Lung (tissue), 12 donors: ENCODE results near the gene NAT14. TPM values are rescaled to one million over a fixed set of nuclear protein-coding genes. Genes with fewer than 3 reads are reported as not detected.

Experiments used
- ATAC-seq: fragments of 200-7000 bp; cut with Tn5 transposase; one replicate; pipeline ENCODE4 v1.9.1; 2020; ENCODE audit warnings: moderate number of reproducible peaks; ENCODE audit not compliant: insufficient read depth, low FRiP score
- DNase-seq, 3 donors: peaks; one replicate each; pipeline ENCODE4 v3.0.0-alpha.2; 2013 to 2017
- H3K27ac ChIP-seq, 2 donors: one replicate each; pipeline ENCODE4 v1.5.1; 2013; ENCODE audit warnings: mild to moderate bottlenecking in 2 of 2, moderate library complexity in 2 of 2, control low read depth in 1 of 2, inconsistent platforms in 1 of 2, low read depth in 1 of 2, low read length in 1 of 2
- H3K27me3 ChIP-seq, 3 donors: one replicate each; pipeline ENCODE4 v1.5.1; 2013; ENCODE audit warnings: low read length in 2 of 3; ENCODE audit not compliant: control insufficient read depth in 3 of 3, insufficient read depth in 3 of 3
- H3K36me3 ChIP-seq, 4 donors: one replicate each; pipeline ENCODE4 v1.5.1; 2013; ENCODE audit warnings: low read length in 4 of 4, mild to moderate bottlenecking in 1 of 4, moderate library complexity in 1 of 4; ENCODE audit not compliant: control insufficient read depth in 4 of 4, insufficient read depth in 4 of 4
- H3K4me1 ChIP-seq, 5 donors: one replicate each; pipeline ENCODE4 v1.5.1; 2013; ENCODE audit warnings: low read length in 5 of 5, mild to moderate bottlenecking in 2 of 5, moderate library complexity in 1 of 5; ENCODE audit not compliant: control insufficient read depth in 5 of 5, insufficient read depth in 5 of 5
- H3K4me3 ChIP-seq: one replicate; pipeline ENCODE4 v1.5.1; 2013; ENCODE audit warnings: mild to moderate bottlenecking, control low read depth, moderate library complexity
- H3K9ac ChIP-seq, 2 donors: one replicate each; pipeline ENCODE4 v1.5.1; 2013; ENCODE audit warnings: low read length in 2 of 2, control low read depth in 1 of 2; ENCODE audit not compliant: insufficient read depth in 1 of 2
- H3K9me3 ChIP-seq, 4 donors: one replicate each; pipeline ENCODE4 v1.5.1; 2013; ENCODE audit warnings: low read length in 3 of 4, mild to moderate bottlenecking in 1 of 4, moderate library complexity in 1 of 4; ENCODE audit not compliant: control insufficient read depth in 4 of 4, insufficient read depth in 3 of 4
- WGBS, 2 donors: extraction: QIAGEN DNeasy Blood & Tissue Kit; methylation state at CpG; one replicate each; pipeline ENCODE4 v1.1.7; 2013; 5-methylcytosine and 5-hydroxymethylcytosine counted together
- polyA plus RNA-seq, 2 donors: library from polyadenylated mRNA; stranded (reverse); fragments of 200-250 nt; gene quantifications; one replicate each; pipeline ENCODE4 v1.2.1, GENCODE V29; 2013
- total RNA-seq, 2 donors: library from RNA; depleted of rRNA in 1 of 2; stranded (reverse); fragments of >200 nt in 1 of 2; gene quantifications; one replicate each; pipeline ENCODE4 v1.2.1, GENCODE V29; 2014 to 2021
- TF ChIP-seq, protein P1 (sequence below): IDR thresholded peaks from 2 replicates; pipeline ENCODE4 v1.5.1; 2012; ENCODE audit warnings: mild to moderate bottlenecking; ENCODE audit errors: control extremely low read depth, extremely low read depth
- donor health status: control.
- donor health status: control.
- donor health status: Bipolar disorder and iron deficiency.
- donor health status: healthy.
- donor health status: DM: yes; HTN: yes; CAD: no.

NAT14 gene
- total and polyA plus RNA-seq, 4 donors, result 17.7 to 46.2 (median 33.2) TPM

DNA sequence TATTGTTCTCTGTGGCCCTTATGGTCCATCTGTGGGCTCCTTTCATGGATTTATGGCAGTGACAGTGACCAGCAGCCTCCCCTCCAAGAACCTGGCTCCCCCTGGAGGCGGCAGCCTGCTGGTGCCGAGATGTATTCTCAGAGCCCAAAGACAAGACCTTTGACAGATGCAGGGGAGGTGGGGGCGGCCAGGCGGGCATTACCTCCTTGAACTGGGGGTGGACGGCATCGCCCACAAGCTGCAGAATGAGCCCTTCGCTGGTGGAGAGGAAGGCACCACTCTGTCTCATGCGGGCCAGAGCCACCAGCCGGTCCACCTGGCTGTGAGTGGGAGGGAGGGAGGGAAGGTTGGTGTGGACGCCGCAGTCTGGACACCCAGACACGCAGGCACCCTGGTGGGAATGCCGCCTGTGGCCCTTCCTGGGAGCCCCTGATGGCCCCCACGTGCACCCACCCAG, 30.2 kb upstream of the NAT14 start:
- DNase-seq, result no peak
- TF ChIP-seq, protein P1, sequence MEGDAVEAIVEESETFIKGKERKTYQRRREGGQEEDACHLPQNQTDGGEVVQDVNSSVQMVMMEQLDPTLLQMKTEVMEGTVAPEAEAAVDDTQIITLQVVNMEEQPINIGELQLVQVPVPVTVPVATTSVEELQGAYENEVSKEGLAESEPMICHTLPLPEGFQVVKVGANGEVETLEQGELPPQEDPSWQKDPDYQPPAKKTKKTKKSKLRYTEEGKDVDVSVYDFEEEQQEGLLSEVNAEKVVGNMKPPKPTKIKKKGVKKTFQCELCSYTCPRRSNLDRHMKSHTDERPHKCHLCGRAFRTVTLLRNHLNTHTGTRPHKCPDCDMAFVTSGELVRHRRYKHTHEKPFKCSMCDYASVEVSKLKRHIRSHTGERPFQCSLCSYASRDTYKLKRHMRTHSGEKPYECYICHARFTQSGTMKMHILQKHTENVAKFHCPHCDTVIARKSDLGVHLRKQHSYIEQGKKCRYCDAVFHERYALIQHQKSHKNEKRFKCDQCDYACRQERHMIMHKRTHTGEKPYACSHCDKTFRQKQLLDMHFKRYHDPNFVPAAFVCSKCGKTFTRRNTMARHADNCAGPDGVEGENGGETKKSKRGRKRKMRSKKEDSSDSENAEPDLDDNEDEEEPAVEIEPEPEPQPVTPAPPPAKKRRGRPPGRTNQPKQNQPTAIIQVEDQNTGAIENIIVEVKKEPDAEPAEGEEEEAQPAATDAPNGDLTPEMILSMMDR, result peak; percentile 7
- Histone ChIP-seq H3K36me3 (peaks cover 0 to 19% (median 0%) of the 10 kb centered on the region in 4 donors), H3K9me3 (no peaks in the 10 kb centered on the region), H3K27me3 (peaks cover 6 to 21% (median 7%) of the 10 kb centered on the region in 3 donors), H3K9ac (no peak overlapping the region), H3K4me3 (no peak overlapping the region), H3K4me1 (peaks cover 0 to 15% (median 5%) of the 10 kb centered on the region in 5 donors), H3K27ac (no peak overlapping the region)
- 82 to 85% methylated on average over 13 to 14 of the region's 14 CpGs for WGBS, 2 donors
- no peak for ATAC-seq

- 87 to 91% methylated on average over 11 of the region's 11 CpGs for WGBS, 2 donors
- Histone ChIP-seq H3K36me3 (peaks cover 0 to 19% (median 0%) of the 10 kb centered on the region in 4 donors), H3K4me3 (no peak overlapping the region), H3K4me1 (peaks cover 0 to 24% (median 8%) of the 10 kb centered on the region in 5 donors), H3K27ac (no peak overlapping the region), H3K27me3 (peaks cover 4 to 15% (median 7%) of the 10 kb centered on the region in 3 donors), H3K9me3 (no peaks in the 10 kb centered on the region), H3K9ac (no peak overlapping the region)
- no peak for ATAC-seq
- TF ChIP-seq, protein P1, result no peak
- DNase-seq, result no peak
These were observed 29.3 kb upstream of the NAT14 start for GRCh38 chr19:55455576-55456235.

DNA sequence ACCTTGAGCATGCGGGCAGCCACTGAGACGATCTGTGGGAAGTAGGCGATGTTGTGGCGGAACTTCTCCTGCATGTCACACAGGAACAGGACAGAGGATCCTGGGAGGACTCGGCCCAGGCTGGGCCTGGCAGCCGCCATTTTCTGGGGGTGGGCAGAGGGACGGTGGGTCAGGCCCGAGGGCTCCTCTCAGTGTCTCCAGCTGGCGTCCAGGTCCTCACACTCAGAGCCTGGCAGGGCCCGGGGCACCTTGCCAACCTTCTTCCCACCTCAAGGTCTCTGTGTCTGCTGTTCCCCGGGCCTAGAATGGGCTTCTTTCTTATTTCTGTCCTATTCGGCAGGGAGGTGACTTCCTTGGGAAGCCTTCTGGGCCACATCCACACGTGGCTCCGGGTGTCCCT, 28.6 kb upstream of the NAT14 start:
- ATAC-seq (no peak), DNase-seq (no peak)
- no peaks in the 10 kb centered on the region for H3K9me3 ChIP-seq
- TF ChIP-seq, protein P1, result no peak
- no peak overlapping the region for H3K27ac ChIP-seq
- peaks cover 0 to 30% (median 8%) of the 10 kb centered on the region in 5 donors for H3K4me1 ChIP-seq
- no peak overlapping the region for H3K9ac ChIP-seq
- WGBS, 2 donors, result 89 to 93% methylated on average over 14 of the region's 14 CpGs
- peaks cover 0 to 19% (median 0%) of the 10 kb centered on the region in 4 donors for H3K36me3 ChIP-seq
- H3K27me3 ChIP-seq, result peaks cover 3 to 11% (median 7%) of the 10 kb centered on the region in 3 donors
- H3K4me3 ChIP-seq, result no peak overlapping the region
